HepG2 (cell line): ENCODE measurements around the gene TPRKB. TPM values are rescaled to one million over a fixed set of nuclear protein-coding genes. Genes with fewer than 3 reads are reported as not detected.
"Not testable (repeated sequence)": the region's sequence is repeated elsewhere in the genome, so short reads cannot be mapped to it uniquely, and the experiment has no call there.

Source experiments
- ATAC-seq: fragments of 200-7000 bp; cut with Tn5 transposase; 3 replicates; pipeline ENCODE4 v1.9.1; 2020; ENCODE audit warnings: mild to moderate bottlenecking, moderate library complexity
- BruUV-seq: library from RNA; stranded (reverse); fragments of 400-500 nt; replicated peaks from 2 replicates; lab custom pipeline; 2021; lab: Mats Ljungman, UMichigan
- CTCF ChIA-PET: fragments of 300-600 bp; formaldehyde crosslinking; extraction: SDS; loops from one replicate; lab custom pipeline; 2021; ENCODE audit warnings: low total read pairs, inconsistent platforms, low intra/inter-chr PET ratio; lab: Yijun Ruan, JAX
- POLR2A ChIA-PET: fragments of 350-600 bp; sonication (Branson Sonifier 250); formaldehyde crosslinking; loops from one replicate; lab custom pipeline; 2020; ENCODE audit warnings: antibody characterized with exemption, inconsistent platforms; lab: Yijun Ruan, JAX
- DNase-seq: peaks from one replicate; pipeline ENCODE4 v3.0.0-alpha.2; 2015; ENCODE audit warnings: low spot score
- FAIRE-seq: peaks from 3 replicates; lab custom pipeline; 2011; peaks lifted over from hg19 to GRCh38; lab: Jason Lieb, UNC
- H2AFZ ChIP-seq: one replicate; pipeline ENCODE4 v1.6.1; 2011; ENCODE audit warnings: low read length, inconsistent platforms
- H3K27ac ChIP-seq: fragments of 300-600 bp; 3 replicates; pipeline ENCODE4 v1.8.0; 2011; ENCODE audit warnings: mixed run types, mild to moderate bottlenecking, mixed read lengths, low read length, inconsistent platforms; ENCODE audit not compliant: insufficient read depth; ENCODE audit errors: extremely low read length
- H3K27me3 ChIP-seq, 2 experiments: fragments of 200-600 bp in 1 of 2; 2 replicates in 1 of 2; 3 replicates in 1 of 2; pipeline versions ENCODE4 v1.6.0 to v1.8.0; 2011; ENCODE audit warnings: low read length in 2 of 2, mild to moderate bottlenecking in 2 of 2, moderate library complexity in 2 of 2, inconsistent platforms in 1 of 2; ENCODE audit not compliant: insufficient read depth in 2 of 2, control insufficient read depth in 1 of 2
- H3K36me3 ChIP-seq, 2 experiments: fragments of 200-600 bp in 1 of 2; replicated peaks in 1 of 2; 2 replicates in 1 of 2; 3 replicates in 1 of 2; pipeline versions ENCODE4 v1.5.1 to v1.8.0; 2011; ENCODE audit warnings: low read length in 2 of 2, inconsistent platforms in 1 of 2; ENCODE audit not compliant: insufficient read depth in 2 of 2, control insufficient read depth in 1 of 2
- H3K4me1 ChIP-seq: 2 replicates; pipeline ENCODE4 v1.5.1; 2012; ENCODE audit warnings: low read length, inconsistent platforms; ENCODE audit not compliant: insufficient read depth
- H3K4me2 ChIP-seq: 2 replicates; pipeline ENCODE4 v1.6.0; 2011; ENCODE audit warnings: low read depth, low read length, inconsistent platforms
- H3K4me3 ChIP-seq, 3 experiments: fragments of 200-600 bp in 1 of 3; sonication (generic), shearing (Covaris generic) in 1 of 3; replicated peaks in 1 of 3; 2 replicates each; pipeline ENCODE4 v1.5.1; 2011 to 2016; ENCODE audit warnings: low read length in 3 of 3, inconsistent platforms in 2 of 3, low read depth in 2 of 3, mild to moderate bottlenecking in 2 of 3, control low read depth in 1 of 3, mixed read lengths in 1 of 3; ENCODE audit not compliant: insufficient read depth in 1 of 3
- H3K79me2 ChIP-seq: one replicate; pipeline ENCODE4 v1.6.1; 2011; ENCODE audit warnings: low read length, inconsistent platforms; ENCODE audit not compliant: insufficient read depth
- H3K9ac ChIP-seq: 2 replicates; pipeline ENCODE4 v1.6.0; 2011; ENCODE audit warnings: mild to moderate bottlenecking, low read depth, low read length, inconsistent platforms; ENCODE audit not compliant: insufficient read depth
- H3K9me3 ChIP-seq: 2 replicates; pipeline ENCODE4 v1.5.1; 2012; ENCODE audit warnings: mild to moderate bottlenecking, low read length
- H4K20me1 ChIP-seq: 2 replicates; pipeline ENCODE4 v1.6.0; 2011; ENCODE audit warnings: inconsistent platforms, mild to moderate bottlenecking, low read length, moderate library complexity; ENCODE audit not compliant: insufficient read depth
- RARA ChIP-seq: IDR thresholded peaks from 2 replicates; pipeline ENCODE4 v1.6.1; 2016; ENCODE audit warnings: missing genetic modification reagents, missing compliant biosample characterization
- WGBS: methylation state at CpG from one replicate; pipeline ENCODE4 v1.1.6; 2017; ENCODE audit warnings: low lambda C conversion rate; 5-methylcytosine and 5-hydroxymethylcytosine counted together
- in situ Hi-C: cut with HindIII; loops from 2 replicates; pipeline ENCODE4 v1.10.0; 2017; ENCODE audit warnings: low pct_unique_long_range_greater_than_20kb; ENCODE audit not compliant: extremely low pct_ligation_motif_present
- intact Hi-C: fragments of 100-400 bp; cut with micrococcal nuclease; formaldehyde crosslinking; loops from one replicate; pipeline ENCODE4 v1.10.0; 2022; ENCODE audit not compliant: unreplicated experiment
- polyA plus RNA-seq, 8 experiments: library from polyadenylated mRNA; depleted of rRNA in 3 of 8; stranded (reverse) in 7 of 8; unstranded in 1 of 8; fragments of >200 nt; fragmentation: Illumina TruSeq in 4 of 8; extraction: Trizol in 4 of 8; gene quantifications; 2 replicates each; pipeline versions ENCODE4 v1.2.1 to v1.2.3, GENCODE V29; 2011 to 2016; ENCODE audit warnings: low read depth in 4 of 8, missing spikeins in 1 of 8, mixed read lengths in 1 of 8; ENCODE audit not compliant: insufficient read depth in 1 of 8
- total RNA-seq, 5 experiments: library from RNA; depleted of rRNA; stranded (reverse); fragments of >200 nt; fragmentation: Illumina TruSeq; extraction: Trizol; gene quantifications; 2 replicates each; pipeline ENCODE4 v1.2.3, GENCODE V29; 2016; ENCODE audit warnings: low read depth in 1 of 5
- TF ChIP-seq, protein P1 (sequence below): sonication (generic); formaldehyde crosslinking; IDR thresholded peaks from 2 replicates; pipeline ENCODE4 v1.4.0; 2020; ENCODE audit warnings: mild to moderate bottlenecking, missing genetic modification reagents

Gene TPRKB
- total and polyA plus RNA-seq, 2 of the 13 experiments (the other 11 are each of a cell fraction or from before 2014, with no cell fraction given) = 32.0 to 58.0 TPM

GRCh38 chr2:73703675-73704074 lies 33.5 kb downstream of the TPRKB start (continued):
- TF ChIP-seq, protein P1, sequence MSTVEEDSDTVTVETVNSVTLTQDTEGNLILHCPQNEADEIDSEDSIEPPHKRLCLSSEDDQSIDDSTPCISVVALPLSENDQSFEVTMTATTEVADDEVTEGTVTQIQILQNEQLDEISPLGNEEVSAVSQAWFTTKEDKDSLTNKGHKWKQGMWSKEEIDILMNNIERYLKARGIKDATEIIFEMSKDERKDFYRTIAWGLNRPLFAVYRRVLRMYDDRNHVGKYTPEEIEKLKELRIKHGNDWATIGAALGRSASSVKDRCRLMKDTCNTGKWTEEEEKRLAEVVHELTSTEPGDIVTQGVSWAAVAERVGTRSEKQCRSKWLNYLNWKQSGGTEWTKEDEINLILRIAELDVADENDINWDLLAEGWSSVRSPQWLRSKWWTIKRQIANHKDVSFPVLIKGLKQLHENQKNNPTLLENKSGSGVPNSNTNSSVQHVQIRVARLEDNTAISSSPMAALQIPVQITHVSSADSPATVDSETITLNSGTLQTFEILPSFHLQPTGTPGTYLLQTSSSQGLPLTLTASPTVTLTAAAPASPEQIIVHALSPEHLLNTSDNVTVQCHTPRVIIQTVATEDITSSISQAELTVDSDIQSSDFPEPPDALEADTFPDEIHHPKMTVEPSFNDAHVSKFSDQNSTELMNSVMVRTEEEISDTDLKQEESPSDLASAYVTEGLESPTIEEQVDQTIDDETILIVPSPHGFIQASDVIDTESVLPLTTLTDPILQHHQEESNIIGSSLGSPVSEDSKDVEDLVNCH = no peak

- CTCF ChIA-PET, DNase-seq: not testable (repeated sequence)
These were observed 34.2 kb downstream of the TPRKB start for GRCh38 chr2:73702852-73703493.

More at GRCh38 chr2:73702852-73703493, 34.2 kb downstream of the TPRKB start:
- H3K79me2 ChIP-seq, intact Hi-C loops, H2AFZ ChIP-seq, H3K4me3 ChIP-seq, H3K9ac ChIP-seq, H3K36me3 ChIP-seq, H3K9me3 ChIP-seq, ATAC-seq, BruUV-seq, H4K20me1 ChIP-seq, FAIRE-seq, H3K27ac ChIP-seq, POLR2A ChIA-PET: not testable (repeated sequence)
- peak overlapping the region; percentile 29; the same call in 1 of the 2 replicates for H3K4me2 ChIP-seq
- in situ Hi-C loops = loop anchor here (5.0 kb wide), 1 partner anchor 61 kb away; the partner anchor contains the start of gene NAT8
- peaks cover 22% of the 10 kb centered on the region for H3K4me1 ChIP-seq
- WGBS = 0% methylated on average over 3 of the region's 3 CpGs
- TF ChIP-seq RARA (CRISPR knock-in tag) = peak; percentile 38
- peaks cover 0 to 19% of the 10 kb centered on the region in 2 experiments; a peak in 2 of 5 replicates for H3K27me3 ChIP-seq
